Inflammatory macrophage treated with lipopolysaccharide for 1 hour (primary cell): ENCODE data around the gene PTGDS.

Experiments
- DNase-seq, 2 donors: peaks; one replicate each; pipeline ENCODE4 v3.0.0-alpha.2; 2020 to 2022

The PTGDS gene

DNA sequence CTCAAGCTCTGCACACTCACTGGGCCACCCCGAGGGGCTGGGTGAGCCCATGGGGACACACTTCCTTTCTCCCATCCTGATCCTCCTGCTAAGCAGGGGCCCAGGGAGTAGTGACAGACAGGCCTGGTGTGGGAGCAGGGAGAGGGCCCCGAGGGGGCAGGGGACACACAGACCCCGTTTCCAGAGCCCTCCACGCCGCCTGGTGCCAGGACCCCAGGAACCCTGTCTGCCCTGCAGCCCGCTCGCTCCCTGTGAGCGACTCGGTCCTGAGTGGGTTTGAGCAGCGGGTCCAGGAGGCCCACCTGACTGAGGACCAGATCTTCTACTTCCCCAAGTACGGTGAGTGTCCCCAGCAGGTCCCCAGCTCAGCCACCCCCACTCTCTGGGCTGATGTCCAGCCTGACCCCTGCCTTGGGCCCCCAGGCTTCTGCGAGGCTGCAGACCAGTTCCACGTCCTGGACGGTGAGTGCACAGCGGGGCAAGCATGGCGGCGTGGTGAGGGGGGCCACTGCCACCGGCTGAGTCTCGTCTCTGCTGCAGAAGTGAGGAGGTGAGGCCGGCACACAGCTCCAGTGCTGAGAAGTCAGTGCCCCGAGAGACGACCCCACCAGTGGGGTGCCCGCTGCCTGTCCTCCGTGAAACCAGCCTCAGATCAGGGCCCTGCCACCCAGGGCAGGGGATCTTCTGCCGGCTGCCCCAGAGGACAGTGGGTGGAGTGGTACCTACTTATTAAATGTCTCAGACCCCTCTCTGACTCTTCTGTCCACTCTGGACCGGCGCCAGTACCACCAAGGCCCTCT is 30.9 kb upstream of the PTGDS start:
- no peak for DNase-seq

DNA sequence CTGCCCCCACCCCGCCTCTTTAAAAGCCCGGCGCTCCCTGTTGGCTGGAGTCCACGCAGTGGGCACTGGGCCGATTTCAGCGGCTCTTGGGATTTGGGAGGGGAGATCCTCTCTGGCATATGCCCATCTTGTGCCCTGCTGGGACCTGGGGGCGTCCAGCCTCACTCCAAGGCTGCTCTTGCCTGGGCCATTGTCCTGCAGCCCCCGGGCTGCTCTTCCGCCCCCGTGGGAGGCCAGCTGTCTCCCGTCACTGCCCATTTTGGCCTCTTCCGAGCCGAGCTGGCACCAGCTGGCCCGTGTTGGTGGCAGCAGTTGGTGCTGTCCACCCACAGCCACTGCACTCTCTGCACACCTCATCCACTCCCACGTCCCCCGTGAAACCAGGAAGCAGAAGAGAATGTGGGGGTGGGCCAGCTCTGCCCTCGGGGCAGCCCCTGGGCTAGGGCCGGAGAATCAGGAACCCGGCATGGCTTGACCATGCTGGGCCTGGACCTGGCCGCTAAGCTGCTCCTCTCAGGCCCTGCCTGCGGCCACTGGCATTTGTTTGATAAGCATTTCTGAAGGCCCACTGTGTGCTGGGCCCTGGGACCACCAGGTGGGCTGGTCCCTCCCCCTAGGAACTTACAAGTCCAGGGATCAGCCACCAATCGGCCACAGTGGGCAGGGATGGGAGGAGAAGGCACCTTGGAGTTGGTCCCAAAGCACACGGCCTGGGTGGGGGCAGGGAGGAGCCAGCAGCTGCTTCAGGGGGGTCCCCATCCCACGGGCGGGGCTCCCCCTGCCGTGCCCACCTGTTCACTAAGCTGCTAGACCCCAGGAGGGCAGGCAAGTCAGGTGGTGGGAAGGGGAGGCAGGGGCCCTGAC is 30.0 kb upstream of the PTGDS start:
- peak in 1 of 2 donors; percentile 62 for DNase-seq

DNA sequence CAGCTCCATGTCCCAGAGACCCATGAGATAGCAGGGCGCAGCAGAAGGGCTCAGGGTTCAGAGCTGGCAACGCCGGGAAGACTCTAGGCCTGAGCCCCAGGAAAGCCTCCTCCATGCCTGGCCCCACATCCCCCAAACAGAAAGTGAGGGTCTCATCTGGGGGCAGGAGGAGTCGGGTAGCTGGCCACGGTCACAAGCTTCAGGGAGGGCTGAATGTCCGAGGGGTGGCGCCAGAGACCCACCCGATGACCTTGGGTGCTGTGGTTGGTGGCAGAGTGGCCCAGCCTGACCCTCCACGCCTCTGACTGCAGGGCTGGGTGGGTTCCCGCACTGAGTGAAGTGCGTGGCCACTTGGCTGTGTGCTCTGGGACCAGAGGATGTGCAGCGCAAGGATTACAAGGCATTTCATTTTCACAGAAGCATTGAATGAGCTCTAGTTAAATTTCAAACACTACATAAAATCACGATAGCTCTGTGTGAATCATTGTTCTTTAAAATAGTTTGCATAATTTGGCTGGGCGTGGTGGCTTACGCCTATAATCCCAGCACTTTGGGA is 29.3 kb upstream of the PTGDS start:
- peak in 1 of 2 donors; percentile 56 for DNase-seq

DNA sequence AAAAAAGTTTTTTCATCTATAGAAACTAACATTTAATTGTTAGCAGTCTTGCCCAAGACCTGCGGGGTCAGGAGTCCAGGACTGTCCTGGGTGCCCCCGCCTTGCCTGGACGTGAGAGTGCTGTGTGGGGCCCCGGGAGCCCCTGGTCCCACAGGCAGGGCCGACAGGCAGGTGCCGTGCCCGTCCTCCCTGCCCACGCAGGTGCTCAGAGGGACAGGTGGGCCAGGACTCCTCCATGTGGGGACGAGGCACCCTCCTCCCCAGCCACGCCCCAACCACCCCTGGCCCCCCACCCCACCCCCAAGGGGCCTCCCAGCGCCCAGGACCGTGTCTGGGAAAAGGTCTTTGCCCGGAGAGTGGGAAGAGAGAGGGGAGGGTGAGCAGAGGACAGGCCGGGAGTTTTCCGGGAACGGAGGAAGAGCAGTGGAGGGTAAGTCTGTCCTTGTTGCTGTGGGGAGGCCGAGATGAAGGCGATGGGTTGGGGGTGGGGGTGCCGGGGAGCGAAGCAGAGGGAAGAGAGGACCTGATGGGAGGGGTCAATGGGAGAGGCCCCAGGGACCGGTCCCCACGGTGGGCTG is 28.0 kb upstream of the PTGDS start:
- no peak for DNase-seq

DNA sequence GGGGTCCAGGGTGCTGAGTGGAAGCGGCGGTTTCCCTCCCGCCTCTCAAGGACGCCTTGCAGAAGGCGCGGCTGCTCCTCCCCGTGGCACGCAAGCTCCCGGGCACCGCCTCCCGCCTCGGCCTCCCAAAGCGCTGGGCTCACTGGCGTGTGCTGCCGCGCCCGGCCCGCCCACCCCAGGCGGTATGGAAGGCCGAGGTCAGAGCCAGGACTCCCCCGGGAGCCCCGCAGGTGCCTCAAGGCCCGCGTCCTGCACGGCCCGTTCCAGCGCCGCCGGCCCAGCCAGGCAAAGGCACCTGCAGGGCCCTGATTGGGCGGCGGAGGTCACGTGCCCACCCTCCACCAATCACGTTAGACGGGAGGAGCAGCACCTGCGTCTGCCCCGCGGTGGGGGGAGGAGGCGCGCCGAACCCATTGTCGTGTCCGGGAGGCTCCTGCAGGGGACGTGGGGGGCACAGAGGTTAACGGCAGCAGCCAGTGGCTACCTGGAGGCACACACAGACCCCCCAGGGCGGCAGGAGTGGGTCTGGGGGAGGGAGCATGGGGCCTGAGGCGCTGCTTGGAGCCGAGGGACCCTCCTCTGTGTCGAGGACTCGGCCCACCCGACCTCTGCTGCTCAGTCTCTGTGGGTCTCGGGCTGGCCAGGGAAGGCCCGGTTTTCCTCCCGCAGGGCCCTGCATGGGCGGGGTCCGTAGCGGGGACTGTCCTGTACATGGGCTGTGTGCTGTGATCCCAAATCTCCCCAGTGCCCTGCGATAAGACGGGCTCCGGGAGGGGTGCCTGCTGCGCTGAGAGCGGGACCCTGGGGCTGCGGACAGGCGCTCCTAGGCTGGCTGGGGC is 27.3 kb upstream of the PTGDS start:
- DNase-seq: peak; percentile 71 to 85

DNA sequence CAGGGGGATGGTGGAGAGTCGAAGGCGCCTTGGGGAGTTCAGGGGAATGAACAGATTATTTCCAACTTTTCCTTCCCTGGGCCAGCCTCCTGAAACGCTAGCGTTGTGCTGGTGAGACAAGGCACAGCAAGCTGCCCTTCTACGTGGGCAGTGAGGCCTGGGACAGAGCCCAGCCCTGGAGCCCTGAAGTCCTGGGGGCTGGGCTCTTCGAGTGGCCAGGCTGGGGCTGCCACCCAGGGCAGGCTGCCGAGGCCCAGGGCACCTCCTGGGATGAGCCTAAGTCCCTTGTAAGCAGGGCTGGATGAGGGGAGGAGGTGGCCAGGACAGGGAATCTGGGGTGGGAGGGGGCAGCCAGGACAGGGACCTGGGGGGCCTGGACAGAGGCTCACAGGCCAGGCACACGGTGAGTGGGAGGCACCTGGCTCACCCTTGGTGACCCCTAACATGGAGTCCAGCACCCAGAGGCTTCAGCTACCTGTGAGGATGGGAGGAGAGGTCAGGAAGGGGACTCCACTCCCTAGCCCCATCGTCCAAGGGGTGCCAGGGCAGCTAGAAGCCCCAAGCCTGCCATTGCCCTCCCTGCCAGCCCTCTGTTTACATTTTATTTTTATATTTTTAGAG is 26.5 kb upstream of the PTGDS start:
- no peak for DNase-seq

DNA sequence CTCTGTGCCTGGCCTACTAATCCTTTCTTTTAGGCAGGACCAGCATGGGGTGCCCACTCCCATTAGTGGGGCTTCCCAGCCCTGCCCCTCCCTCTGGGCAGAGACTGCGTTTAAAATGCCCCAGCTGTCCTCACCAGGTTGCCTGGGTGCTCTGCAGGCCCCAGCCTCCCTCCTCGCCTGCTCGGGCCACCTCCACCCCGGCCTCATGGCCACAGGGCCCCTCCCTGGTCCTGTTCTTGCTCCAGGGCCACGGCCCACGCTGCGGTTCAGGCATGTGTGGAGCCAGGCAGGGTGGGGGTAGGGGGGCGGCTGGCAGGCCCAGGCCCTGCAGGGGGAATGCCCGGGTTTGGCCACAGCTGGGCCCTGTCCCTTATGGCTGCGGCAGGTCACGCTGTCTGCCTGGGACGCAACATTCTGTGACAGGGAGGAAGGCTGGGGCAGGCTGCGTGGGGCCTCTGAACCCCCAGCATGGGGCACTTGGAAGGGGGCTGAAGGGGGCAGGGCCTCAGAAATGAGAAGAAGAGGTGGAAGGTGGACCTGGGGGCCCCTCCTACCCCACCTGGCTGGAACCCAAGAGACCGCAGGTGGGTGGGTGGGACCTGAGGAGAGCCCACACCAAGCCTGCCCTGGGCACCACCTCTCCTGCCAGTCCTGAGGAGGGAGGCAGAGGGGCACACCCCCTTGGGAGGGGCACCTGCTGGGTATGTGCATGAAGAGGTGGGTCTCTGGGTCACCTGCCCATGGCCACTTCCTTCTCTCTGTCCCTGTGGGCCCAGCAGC is 25.6 kb upstream of the PTGDS start, which contains the start of gene LCN12:
Gene LCN12 (plus strand): TSS at position 733 of the 780 bp plus-strand sequence. CDS start 55 bp downstream, outside the sequence.
- no peak for DNase-seq

DNA sequence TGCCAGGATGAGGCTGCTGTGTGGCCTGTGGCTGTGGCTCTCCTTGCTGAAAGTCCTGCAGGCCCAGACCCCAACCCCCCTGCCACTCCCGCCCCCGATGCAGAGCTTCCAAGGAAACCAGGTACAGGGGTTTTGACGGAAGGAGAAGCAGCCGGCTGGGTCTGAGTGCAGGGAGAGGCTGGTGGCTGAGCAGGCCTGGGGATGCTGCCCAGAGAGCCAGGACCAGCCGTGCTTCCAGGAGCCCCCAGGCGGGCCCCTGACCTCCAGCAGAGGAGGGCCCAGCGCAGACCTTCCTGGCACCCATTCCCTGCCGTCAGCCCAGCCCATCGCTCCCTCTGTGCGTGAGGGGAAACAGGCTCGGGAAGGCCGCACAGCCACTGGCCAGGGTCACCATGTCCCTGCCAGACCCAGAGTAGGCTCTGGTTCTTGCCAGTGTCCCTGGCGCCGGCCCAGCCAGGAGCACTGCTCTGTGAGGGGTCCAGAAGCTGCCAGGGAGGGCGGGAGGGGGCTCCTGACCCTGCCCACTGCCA is 24.9 kb upstream of the PTGDS start:
- DNase-seq: no peak

DNA sequence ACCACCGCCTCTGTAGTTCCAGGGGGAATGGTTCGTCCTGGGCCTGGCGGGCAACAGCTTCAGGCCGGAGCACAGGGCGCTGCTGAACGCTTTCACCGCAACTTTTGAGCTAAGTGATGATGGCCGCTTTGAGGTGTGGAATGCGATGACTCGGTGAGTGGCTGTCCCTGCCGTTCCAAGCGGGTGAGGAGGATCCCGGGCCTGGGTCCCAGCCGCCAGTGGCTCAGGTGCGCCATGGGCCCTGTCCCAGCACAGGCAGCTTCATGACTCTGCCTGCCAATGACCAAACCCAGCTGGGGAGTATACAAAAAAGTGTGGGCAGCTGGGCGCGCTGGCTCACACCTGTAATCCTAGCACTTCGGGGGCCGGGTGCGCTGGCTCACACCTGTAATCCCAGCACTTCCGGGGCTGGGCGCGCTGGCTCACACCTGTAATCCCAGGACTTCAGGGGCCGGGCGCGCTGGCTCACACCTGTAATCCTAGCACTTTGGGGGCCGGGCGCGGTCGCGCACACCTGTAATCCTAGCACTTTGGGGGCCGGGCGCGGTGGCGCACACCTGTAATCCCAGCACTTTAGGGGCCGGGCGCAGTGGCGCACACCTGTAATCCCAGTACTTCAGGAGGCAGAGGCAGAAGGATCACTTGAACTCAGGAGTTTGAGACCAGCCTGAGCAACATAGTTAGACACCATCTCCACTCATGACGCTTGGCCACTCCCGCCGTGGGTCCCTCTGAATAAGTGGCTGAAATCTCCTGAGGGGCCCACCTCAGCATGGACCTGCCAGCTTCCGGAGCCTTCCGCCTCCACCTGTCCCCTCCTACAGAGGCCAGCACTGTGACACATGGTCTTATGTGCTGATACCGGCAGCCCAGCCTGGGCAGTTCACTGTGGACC is 24.2 kb upstream of the PTGDS start:
- no peak for DNase-seq

DNA sequence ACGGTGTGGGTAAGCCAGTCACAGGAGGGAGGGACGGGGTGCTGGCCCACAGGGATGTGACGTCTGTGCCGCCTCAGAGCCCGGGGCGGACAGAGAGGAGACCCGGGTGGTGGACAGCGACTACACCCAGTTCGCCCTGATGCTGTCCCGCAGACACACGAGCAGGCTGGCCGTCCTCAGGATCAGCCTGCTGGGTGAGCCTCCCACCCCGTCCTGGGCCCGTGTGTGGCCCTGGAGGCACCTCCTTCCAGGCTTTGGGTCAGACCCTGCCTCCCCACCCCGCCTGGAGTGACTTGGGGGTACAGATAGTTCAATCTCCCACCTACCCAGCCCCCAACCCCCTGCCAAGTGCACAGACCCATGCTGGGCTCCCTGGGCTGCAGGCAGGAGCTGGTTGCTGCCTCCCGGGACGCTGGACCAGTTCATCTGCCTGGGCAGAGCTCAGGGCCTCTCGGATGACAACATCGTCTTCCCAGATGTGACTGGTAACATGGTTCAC is 23.5 kb upstream of the PTGDS start:
- no peak for DNase-seq

DNA sequence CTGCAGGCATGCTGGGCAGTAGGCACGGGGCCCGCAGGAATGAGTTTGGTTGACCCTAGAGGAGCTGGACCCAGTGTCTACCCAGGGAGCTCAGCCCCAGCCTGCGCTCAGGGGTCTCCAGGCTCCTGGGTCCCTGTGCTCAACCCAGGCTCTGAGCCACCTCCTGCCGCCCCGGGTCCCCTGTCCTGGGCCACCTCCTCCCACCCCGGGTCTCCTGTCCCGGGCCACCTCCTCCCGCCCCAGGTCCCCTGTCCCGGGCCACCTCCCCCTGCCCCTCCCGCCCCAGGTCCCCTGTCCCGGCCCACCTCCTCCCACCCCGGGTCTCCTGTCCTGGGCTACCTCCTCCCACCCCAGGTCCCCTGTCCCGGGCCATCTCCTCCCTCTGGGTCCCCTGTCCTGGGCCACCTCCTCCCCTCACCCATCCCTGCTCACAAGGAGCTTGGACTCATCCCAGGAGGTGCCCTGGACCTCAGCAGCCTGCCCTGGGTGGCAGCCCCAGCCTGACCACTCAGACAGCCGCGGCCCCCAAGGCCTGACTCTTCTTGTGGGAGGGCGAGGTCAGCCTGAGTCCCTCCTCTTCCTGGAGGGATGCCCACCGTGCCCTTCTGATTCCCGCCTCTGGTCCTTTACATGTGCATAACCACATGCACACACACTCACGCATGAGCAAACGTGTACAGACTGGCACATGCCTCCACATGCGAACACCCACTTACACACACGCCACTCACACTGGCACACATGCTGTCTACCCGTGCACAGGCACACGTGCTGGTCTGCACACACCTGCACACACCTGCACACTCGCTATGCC is 22.8 kb upstream of the PTGDS start:
- DNase-seq: no peak

DNA sequence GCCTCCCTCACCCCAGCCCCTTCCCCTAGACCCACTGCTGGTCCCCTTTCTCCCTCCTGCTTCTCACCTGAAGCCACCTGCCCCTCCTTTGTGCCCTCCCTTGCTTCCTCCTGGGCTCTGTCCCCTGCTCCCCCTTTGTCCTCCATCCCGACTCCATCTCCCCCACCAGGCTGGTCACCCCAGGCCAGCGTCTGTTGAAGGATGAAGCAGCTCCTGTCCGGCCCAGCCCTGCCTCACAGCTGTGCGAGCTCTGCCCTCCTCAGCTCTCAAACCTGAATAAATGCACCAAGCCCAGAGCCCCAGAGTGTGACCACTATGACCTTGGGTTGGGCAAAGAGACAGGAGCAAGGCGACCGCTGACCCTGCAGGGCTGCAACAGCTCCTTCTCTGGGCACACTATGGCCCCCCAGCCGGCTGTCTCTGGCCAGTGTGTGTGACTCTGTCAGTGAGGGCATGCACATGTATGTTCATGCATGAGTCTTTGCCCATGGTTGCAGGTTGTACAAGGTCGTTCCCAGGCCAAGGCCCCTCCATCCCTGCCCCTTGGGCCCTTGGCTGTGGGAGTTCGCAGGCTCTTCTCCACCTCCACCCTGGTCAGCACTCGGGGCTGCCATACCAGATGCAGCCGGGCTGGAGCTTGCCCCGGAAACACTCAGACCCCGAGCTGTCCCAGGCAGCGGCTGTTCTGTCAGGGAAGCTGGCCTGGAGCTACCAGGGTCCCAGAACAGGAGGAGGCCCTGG is 21.9 kb upstream of the PTGDS start:
- DNase-seq: no peak

DNA sequence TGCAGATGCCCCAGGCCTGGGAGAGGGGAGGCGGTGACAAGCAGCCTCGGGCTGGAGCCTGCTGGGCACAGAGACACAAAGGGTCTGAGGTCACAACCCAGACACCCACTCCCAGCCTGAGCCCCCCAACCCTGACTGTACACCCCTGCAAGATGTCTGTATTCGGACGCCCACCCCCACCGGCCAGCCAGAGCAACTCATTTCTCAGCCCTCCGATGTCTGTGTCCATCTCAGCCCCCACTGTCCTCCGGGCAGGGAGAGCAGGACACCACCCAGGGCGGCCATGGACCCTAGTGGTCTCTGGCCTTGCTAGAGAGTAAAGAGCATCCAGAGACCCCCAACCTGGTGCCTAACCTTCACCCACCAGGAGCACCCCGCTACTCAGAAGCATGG is 21.4 kb upstream of the PTGDS start:
- no peak for DNase-seq

DNA sequence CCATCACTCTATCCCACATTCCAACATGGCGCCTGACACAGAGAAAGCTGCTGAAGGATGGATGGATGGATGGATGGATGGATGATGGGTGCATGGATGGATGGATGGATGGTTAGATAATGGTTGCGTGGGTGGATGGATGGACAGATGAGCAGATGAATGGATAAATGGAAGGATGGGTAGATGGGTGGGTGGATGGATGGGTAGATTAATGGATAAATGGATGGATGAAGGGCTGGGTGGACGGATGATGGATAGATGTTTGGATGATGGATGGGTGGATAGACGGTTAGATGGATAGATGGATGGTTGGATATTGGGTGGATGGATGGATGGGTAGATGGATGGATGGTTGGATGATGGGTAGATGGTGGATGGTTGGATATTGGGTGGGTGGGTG is 20.7 kb upstream of the PTGDS start:
- DNase-seq: no peak

DNA sequence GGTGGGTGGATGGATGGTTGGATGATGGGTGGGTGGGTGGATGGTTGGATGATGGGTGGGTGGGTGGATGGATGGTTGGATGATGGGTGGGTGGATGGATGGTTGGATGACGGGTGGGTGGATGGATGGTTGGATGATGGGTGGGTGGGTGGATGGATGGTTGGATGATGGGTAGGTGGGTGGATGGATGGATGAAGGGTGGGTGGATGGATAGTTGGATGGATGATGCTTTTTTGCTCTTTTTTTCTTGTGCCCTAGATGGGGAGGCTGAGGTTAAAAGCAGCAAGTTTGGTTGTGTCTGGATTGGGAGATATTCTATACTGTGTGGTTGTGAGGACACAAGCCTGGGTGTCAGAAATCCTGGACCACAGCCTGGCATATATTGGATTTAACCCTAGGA is 19.8 kb upstream of the PTGDS start:
- DNase-seq: no peak

DNA sequence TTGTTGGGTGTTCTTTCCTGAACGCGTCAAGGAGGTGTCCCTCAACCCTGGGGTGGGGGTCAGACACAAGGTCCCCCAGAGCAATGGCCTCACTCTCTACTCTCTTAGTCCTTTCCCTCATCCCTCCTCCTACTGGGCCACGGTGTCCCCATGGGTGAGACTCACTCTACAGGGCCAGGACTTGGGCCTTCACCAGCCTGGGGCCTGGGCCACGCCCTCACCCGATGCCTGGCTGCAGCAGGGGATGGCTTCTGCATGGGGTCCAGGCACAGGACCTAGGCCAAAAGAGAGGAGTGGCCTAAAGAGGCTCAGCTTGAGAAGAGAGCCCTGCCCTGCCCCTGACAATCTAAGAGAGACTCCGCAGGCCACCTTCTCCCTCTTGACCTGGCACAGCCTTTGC is 19.4 kb upstream of the PTGDS start:
- no peak for DNase-seq

DNA sequence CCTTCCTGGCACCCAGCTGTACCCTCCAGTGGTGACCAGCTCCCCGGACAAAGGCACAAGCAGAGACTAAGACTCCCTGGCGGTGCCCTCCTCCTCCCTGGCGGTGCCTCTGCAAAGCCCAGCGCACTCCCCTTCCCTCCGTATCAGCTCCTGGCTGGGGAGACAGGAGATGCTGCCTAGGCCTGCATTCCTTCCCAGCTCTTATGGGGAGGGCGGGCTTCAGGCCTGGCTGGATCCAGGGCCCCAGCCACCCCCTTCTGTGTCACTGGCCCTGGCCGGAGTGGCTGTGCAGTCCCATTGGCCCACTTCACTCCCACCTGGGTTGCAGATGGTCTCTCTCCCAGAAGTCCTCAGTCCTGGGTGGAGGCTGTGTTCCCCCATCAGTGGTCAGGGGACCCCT is 18.8 kb upstream of the PTGDS start:
- no peak for DNase-seq
